WI38 (cell line): ENCODE data around the gene PEA15.

Experiments
- H3K4me3 ChIP-seq: 2 replicates; pipeline ENCODE4 v1.5.1; 2011; ENCODE audit warnings: low read depth, mild to moderate bottlenecking, control low read depth, low read length
- TF ChIP-seq, protein P1 (sequence below): IDR thresholded peaks from 2 replicates; pipeline ENCODE4 v1.5.1; 2012; ENCODE audit warnings: low read depth, mild to moderate bottlenecking, control low read depth, low read length

Gene PEA15

DNA sequence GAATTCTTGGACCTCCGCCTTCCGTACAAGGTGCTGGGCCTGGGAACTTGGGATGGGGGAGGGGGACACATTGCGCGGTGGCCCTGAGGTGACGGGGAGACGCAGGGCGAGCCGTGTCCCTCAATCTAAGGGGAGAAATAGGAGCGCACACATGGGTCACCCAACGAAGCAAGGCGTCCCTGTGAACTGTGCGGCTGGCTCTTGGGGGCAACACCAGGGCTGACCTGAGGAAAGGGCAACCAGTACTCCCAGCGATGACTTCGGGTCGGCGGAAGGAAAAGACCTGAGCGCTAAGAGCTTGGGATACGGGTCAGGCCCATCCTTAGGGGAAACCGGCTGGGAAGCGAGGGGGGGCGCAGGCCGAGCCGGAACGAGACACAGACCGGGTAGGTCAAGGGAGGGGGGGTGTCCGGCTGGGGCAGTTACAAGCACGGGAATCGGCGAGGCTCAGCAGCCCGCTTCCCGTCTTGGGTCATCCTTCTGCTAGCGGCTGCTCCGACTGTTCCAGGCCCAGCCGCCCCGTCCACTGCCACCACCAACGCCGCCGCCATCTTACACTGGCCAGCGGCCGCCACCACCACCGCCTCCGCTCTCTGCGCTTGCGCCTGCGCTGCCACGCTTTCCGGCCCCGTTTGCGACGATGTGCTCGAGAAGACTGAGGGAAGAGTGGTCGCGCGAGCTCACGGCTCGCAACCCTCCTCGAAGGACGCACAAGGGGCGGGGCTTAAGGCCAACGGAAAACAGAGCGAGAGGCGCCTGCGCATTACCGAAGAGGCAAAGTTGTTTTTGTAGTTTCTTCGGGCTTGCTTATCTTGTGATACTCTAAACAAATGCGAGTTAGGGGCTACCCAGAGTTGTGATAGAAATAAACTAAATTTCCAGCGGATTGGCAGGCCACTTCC is 57.0 kb downstream of the PEA15 start, which contains the start of gene DCAF8:
Gene DCAF8, minus strand, starts transcription at position 657 of the 902 bp plus-strand sequence. CDS start 18,541 bp downstream, outside the sequence.
- TF ChIP-seq, protein P1, sequence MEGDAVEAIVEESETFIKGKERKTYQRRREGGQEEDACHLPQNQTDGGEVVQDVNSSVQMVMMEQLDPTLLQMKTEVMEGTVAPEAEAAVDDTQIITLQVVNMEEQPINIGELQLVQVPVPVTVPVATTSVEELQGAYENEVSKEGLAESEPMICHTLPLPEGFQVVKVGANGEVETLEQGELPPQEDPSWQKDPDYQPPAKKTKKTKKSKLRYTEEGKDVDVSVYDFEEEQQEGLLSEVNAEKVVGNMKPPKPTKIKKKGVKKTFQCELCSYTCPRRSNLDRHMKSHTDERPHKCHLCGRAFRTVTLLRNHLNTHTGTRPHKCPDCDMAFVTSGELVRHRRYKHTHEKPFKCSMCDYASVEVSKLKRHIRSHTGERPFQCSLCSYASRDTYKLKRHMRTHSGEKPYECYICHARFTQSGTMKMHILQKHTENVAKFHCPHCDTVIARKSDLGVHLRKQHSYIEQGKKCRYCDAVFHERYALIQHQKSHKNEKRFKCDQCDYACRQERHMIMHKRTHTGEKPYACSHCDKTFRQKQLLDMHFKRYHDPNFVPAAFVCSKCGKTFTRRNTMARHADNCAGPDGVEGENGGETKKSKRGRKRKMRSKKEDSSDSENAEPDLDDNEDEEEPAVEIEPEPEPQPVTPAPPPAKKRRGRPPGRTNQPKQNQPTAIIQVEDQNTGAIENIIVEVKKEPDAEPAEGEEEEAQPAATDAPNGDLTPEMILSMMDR = no peak
- peak within 1 kb of the TSS; percentile 97 for H3K4me3 ChIP-seq

DNA sequence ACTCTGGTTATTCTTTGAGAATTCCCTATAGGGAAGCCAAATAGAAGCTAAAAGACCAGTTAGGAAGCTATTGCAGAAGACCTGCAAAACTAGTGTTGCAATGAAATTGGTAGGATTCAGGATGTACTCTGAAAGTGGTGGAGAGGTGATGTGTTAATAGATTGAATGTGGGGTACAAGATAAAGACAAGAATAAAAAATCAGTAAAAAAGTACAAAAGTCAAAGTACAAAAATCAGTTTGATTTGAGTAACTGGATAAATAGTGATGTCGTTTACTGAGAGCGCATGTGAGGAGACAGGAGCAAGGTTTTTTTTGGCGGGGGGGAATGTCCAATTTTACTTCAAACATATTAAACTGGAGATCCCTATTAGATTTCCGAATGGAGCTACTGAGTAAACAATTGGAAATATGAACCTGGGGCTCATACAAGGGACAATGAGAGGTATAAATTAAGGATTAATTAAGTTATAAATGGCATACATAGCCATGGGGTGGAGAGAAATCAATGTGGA is 59.7 kb downstream of the PEA15 start:
- no peak overlapping the region for H3K4me3 ChIP-seq
- TF ChIP-seq, protein P1 = no peak
